Stimulated activated CD8-positive, alpha-beta memory T cell treated with anti-CD3 and anti-CD28 coated beads, Interleukin-4, amount 100 ng/mL, for 1 hour (primary cell): ENCODE results near the gene MCFD2.
"Not testable (repeated sequence)": the region's sequence is repeated elsewhere in the genome, so short reads cannot be mapped to it uniquely, and the experiment has no call there.

ENCODE experiments used
- DNase-seq, 2 donors: peaks; one replicate each; pipeline ENCODE4 v3.0.0-alpha.2; 2020; ENCODE audit warnings: low read depth in 2 of 2, low spot score in 1 of 2

MCFD2 gene

GRCh38 chr2:46904908-46905678 lies 10.5 kb downstream of the MCFD2 start:
- DNase-seq = not testable (repeated sequence)

DNA sequence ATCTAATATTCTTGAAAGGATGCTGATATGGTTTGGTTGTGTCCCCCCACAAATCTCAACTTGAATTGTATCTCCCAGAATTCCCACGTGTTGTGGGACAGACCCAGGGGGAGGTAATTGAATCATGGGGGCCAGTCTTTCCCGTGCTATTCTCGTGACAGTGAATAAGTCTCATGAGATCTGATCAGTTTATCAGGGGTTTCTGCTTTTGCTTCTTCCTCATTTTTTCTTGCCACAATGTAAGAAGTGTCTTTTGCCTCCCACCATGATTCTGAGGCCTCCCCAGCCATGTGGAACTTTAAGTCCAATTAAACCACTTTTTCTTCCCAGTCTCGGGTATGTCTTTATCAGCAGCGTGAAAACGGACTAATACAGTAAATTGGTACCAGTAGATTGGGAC lies 12.6 kb downstream of the MCFD2 start:
- not testable (repeated sequence) for DNase-seq

DNA sequence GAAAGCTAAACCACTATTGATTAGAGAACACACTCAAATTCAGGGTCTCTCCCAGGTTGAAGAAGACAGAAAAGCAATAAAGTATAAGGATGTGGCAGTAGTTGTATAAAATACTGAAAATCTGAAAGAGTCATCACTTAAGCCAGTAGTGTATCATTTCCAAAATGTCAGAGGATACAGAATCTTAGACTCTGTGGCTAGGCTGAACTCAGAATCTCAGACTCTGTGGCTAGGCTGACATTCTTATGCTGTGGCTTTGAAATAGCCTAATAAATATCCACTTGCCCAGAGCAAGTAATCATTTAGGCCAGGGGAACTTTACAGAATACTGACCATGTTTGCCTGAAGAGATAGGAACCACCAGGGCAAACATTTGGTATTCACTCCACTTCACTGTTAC lies 13.1 kb downstream of the MCFD2 start:
- no peak for DNase-seq

DNA sequence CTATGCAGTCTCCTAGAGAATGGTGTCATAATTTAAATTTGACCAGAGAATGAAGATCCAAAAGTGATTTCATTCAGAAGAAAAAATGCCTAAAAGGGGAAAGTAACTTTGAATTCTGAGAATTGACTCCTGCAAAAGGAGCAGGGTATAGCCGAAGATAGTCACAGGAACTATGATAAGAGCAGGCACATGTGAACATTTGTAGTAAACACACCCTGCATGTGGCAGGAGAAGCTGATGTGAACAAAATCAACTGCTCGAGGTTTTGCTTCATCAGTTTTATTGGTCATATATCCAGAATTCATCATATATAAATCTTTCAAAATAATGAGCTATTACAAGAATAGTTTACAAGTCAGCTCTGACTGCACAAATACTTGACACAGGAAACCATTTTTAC lies 14.0 kb downstream of the MCFD2 start:
- no peak for DNase-seq

DNA sequence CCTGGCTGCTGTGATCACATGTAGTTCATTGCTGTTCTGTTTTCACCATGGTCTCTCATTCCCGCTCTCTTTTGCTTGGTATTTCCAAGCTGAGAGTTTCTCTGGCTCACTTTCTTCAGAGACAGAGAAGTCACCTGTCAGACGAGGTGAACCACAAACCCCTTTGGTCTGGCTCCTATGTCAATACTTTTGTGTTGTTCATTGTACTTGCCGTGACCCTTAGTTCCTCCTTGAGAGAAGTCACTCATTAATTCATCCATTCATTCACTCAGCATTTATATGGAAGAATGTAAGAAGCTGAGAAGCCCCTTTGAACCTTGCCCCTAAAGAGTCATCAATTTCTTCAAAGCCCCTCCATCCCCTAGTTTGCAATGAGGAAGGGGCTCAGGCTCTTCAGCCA lies 15.2 kb downstream of the MCFD2 start:
- DNase-seq = no peak

- no peak for DNase-seq
These were observed 16.6 kb downstream of the MCFD2 start for GRCh38 chr2:46899053-46899452.

GRCh38 chr2:46898024-46898423 lies 17.6 kb downstream of the MCFD2 start:
- DNase-seq = no peak

GRCh38 chr2:46893269-46893939 lies 22.2 kb downstream of the MCFD2 start:
- DNase-seq = no peak

DNA sequence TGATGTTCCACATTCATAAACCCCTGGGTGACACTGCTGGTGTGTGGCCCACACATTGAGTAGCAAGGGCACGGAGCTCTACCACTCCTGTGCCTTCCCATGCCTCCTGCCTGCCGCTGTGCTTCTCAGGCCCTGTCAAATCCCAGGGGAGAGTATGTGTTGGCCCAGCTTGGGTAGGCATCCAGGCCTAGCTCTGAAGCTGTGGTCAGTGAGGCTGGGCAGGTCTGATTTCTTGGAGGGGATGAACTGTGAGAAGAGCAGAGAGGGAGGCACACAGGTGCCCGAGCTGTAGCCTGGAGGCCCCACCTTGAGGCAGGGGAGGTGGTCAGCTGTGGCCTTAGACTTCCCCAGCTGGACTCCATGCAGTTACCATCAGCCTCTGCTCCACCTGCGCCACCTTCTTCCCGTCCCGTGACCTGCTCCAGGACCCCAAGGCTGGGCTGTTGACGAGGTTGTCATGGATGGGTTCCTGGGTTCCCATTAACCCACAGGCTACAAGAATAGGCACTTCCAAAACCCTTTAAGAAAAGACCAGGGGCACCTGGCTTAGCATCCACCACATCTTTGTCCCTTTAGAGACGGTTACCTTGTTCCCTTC lies 23.6 kb downstream of the MCFD2 start:
- DNase-seq = no peak

DNA sequence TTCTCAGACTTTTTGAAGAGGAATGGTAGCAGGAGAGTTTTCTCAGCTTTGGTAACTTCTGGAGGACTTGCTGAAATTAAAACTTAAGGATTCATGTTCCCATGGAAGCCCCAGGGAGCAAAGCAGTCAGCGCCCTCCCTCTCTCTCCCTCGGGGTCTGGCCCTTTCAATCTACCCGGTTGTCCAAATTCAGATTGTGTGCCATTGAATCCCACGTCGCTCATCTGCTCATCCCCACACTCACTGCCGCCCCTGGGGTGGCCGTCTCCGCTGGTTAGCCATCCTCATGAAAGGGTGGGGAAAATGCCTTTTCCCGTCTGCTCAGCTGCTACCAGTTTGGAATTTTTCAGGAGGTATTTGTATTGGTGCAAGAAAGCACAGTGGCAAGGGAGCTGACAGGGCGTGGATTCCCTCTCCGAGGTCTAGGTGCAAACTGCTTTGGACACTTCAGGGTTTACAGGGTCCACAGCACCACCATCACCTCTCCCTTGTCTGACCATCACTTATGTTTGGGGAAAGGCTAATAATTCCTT lies 27.1 kb downstream of the MCFD2 start:
- DNase-seq = no peak

DNA sequence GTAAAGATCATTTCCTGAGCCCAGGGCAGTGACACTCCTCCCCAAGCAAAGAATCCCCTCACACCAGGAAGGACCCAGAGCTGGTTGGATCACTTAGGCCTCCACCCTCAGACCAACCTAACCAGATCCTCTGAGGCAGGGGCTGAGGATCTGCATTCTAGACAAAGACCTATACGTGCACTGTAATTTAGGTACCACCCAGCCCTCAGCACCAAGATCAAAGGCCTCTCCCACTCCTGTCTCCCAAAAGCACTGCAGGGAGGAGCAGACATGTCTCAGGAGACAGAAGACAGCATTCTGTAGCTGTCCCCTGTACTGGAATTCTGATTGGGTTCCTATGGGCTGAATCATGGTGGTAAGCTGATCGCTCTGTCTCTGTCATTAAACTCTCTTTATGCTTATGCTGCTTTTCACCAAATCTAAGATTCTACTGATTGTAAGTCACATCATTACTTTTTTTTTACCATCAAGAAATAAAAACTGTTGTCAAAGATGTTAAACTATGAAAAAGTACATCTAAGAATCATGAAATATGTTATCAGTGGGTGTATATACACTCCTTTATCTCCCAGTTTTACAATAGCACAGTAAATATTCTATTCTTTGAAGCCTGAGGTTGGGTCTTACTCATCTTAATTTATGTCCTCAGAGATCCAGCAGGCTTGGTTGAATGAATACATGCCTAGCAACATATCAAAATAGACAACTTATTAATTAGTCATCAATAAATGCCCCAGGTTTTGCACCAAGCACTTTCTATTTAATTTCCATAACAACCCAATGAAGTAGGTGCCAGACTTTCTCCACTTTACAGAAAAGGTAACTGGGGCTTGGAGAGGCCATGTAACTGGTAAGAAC lies 28.3 kb downstream of the MCFD2 start:
- DNase-seq = no peak

- no peak for DNase-seq
These were observed 29.2 kb downstream of the MCFD2 start for GRCh38 chr2:46886268-46887027.

DNA sequence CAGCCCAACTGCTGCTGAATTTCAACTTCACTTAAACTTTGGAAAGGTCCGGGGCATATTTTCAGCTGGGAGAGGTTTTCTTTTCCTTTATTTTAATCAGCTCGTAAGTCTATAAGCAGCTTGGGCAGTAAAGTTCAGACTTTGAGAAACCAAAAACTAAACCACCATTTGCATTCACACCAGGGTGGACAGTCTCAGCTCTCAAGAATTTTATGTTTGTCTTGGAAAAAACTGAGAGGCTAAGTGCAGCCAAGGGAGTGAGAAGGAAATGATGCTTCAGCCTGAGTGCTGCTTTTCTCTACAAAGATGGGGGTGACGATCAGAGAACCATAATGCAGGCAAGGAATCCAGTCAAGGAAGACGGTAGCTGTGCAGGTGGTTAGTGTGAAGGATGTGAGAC lies 30.2 kb downstream of the MCFD2 start:
- DNase-seq = no peak

GRCh38 chr2:46879511-46879910 lies 36.1 kb downstream of the MCFD2 start:
- no peak for DNase-seq

DNA sequence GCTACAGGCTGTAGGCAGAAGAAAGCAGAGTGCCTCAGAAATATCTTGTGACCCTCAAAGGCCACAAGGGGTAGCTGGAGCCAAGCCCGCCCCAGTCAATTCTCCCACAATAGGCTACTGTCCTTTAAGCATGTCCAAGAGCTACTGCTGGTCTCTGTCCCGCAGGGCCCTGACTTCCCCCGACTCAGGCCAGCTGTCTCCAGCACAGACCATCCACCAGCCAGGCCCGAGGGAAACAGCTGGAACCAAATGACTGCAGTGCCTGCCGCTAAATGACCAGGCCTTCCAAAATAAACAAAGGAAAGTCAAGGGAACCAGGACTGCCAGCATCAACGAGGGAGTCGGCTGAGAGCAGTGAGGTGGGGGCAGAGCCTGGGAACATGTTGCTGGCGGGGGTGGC lies 36.7 kb downstream of the MCFD2 start:
- DNase-seq = no peak

- DNase-seq = no peak
These were observed 37.2 kb downstream of the MCFD2 start for GRCh38 chr2:46878240-46878877.

GRCh38 chr2:46877619-46878113 lies 37.9 kb downstream of the MCFD2 start:
- DNase-seq = no peak

GRCh38 chr2:46876741-46877384 lies 38.7 kb downstream of the MCFD2 start:
- DNase-seq = no peak

DNA sequence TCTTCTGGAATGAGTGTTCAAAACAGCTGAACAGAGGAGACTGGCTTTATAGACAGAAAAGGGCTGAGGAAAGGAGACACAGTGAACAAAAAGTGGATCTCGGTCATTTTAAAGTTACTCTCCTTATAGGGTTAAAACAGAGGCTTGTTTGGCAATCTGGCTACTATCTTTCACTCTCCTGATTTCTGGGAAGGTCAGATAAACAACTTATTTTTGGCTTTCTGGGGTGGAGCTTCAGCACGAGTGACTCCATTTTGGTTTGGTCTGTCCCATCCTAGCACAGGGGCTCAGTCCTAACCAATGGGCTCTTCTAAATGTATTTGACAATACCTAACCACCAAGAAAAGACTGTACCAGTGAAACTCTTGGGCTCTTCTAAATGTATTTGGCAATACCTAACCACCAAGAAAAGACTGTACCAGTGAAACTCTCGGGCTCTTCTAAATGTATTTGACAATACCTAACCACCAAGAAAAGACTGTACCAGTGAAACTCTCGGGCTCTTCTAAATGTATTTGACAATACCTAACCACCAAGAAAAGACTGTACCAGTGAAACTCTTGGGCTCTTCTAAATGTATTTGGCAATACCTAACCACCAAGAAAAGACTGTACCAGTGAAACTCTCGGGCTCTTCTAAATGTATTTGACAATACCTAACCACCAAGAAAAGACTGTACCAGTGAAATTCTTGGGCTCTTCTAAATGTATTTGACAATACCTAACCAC lies 39.5 kb downstream of the MCFD2 start:
- DNase-seq = not testable (repeated sequence)
